Endothelial cell of umbilical vein (primary cell): ENCODE results near the gene MRO.

Experiments used
- JUN ChIP-seq: IDR thresholded peaks from 2 replicates; pipeline ENCODE4 v1.6.1; 2011; ENCODE audit warnings: borderline replicate concordance, low read depth; ENCODE audit not compliant: insufficient read length, insufficient read depth
- POLR2AphosphoS5 ChIP-seq: IDR thresholded peaks from 2 replicates; pipeline ENCODE4 v1.6.1; 2012; ENCODE audit warnings: low read depth, mild to moderate bottlenecking, control low read depth, low read length, moderate library complexity; ENCODE audit not compliant: insufficient read depth
- TF ChIP-seq, protein P1 (sequence below), 2 donors: IDR thresholded peaks; 1 replicate in 1 of 2; 2 replicates in 1 of 2; pipeline ENCODE4 v1.5.1; 2011; ENCODE audit warnings: low read length in 2 of 2, mild to moderate bottlenecking in 2 of 2, moderate library complexity in 2 of 2, control low read depth in 1 of 2, inconsistent platforms in 1 of 2, low read depth in 1 of 2; ENCODE audit not compliant: insufficient read depth in 1 of 2; ENCODE audit errors: extremely low read depth in 1 of 2

DNA sequence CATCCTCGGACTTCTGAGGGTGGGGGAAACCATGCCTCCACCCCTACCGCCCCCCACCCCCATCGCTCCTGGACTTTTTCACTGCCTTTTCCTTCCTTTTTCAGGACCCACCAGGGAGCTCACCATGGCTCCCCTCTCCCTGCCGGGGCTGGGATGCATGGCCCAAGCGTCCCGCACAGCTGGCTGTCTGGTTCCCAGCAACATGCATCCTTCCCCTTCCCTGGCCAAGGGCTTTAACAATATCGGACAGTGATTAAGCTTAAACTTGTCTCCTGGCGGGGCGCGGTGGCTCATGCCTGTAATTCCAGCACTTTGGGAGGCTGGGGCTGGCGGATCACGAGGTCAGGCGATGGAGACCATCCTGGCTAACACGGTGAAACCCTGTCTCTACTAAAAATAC is 44.1 kb downstream of the MRO start:
- TF ChIP-seq, protein P1, sequence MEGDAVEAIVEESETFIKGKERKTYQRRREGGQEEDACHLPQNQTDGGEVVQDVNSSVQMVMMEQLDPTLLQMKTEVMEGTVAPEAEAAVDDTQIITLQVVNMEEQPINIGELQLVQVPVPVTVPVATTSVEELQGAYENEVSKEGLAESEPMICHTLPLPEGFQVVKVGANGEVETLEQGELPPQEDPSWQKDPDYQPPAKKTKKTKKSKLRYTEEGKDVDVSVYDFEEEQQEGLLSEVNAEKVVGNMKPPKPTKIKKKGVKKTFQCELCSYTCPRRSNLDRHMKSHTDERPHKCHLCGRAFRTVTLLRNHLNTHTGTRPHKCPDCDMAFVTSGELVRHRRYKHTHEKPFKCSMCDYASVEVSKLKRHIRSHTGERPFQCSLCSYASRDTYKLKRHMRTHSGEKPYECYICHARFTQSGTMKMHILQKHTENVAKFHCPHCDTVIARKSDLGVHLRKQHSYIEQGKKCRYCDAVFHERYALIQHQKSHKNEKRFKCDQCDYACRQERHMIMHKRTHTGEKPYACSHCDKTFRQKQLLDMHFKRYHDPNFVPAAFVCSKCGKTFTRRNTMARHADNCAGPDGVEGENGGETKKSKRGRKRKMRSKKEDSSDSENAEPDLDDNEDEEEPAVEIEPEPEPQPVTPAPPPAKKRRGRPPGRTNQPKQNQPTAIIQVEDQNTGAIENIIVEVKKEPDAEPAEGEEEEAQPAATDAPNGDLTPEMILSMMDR (IDR thresholded peaks at IDR 0.05; ENCODE audit: extremely low read depth in 1 of 2, insufficient read depth in 1 of 2, low read depth in 1 of 2, low read length in 2 of 2), result no peak
- no peak for TF ChIP-seq POLR2AphosphoS5
- no peak for TF ChIP-seq JUN
